ENCODE results near the gene COMMD4.
A peak's percentile ranks its signal among the peaks of the same experiment; 100 is the strongest.
"Not testable (repeated sequence)": the region's sequence is repeated elsewhere in the genome, so short reads cannot be mapped to it uniquely, and the experiment has no call there.

Gene COMMD4
- 16.9 to 57.4 (median 37.6) reads per million in 18 experiments for total RNA-seq

DNA sequence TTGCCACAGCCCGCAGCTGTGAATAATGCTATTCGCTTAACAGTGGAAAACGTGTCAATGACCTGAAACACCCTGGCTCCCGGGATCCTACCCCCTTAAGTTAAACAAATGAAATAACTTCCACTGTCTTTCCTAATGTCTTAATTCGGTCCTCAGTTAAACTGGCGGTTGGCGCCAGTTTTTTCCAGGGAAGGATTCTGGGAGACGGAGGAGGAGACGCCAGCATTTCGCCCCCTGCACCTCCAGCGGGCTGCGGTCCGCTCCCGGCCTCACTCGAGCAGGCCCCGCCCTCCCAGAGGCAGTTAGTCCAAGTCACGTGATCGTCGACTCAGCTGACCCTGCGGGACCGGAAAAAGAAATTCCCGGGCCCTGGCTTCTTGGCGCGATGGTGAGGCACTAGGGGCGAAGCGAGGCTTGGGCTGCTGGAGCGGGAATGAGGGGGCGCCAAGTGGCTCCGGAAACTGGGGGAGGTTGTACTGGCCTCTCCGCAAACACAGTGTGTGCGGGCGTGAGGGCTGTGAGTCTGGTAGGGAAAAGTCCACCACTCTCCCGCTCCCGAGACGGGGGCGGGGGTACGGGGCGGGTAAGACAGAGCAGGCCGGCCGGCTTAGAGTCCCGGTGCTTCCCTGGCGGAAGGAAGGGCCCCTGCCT, at the start of gene COMMD4:
Gene COMMD4, plus strand, starts transcription at position 359 of the 651 bp plus-strand sequence. Its CDS starts 27 bp downstream, at position 386.
- DNase-seq = peak; percentile 76 to 89

DNA sequence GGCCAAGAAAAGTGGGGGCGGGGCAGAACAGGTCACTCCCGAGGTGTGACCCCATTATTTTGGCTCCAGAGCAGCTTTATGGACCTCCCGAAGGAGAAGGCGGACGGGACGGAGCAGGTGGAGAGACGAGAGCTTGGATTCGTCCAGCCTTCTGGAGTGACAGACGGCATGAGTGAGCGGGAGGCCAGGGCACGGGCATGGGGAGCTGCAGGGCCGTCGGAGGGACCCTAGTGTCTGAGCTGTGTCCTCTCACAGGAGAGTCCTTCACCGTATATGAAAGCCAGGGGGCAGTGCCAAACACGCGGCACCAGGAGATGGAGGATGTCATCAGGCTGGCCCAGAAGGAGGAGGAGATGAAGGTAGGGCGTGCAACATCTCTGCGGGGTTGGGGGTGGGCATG, 42.2 kb upstream of the COMMD4 start:
- DNase-seq = not testable (repeated sequence)

DNA sequence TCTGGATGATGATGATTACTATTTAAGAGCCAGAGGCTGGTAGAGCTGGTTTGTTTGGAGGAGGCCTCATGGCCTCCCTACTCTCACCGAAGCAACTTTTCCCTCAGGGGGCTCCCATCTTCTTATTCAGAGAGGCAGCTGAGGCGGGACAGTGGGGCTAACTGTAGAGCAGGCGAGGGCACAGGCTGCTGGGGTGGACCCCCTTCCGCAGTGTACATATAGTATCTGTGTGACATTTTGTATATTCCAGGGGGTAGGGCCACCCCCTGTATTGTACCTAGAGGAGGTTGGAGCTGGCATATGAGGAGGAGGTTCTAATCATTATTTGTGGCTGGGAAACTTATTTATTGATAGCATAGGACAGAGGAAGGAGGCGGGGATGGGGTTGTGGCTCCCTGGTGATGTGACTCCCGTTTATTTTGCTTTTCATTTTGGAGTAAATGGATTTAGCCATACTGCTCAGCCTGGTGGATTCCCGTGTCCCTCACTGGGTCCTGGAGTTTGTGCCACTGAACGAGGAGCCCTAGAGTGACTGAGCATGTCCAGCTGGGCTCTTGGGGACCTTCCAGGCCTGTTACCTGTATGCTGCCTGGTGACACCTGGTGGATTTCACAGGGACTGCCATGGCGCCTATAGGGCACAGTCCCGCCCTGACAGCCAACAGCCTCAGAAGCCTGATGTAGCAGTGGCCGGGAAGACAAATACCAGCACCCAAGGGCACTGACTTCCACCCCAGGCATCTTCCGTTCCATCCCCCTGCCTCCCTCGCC, 37.1 kb upstream of the COMMD4 start:
- DNase-seq = not testable (repeated sequence)

DNA sequence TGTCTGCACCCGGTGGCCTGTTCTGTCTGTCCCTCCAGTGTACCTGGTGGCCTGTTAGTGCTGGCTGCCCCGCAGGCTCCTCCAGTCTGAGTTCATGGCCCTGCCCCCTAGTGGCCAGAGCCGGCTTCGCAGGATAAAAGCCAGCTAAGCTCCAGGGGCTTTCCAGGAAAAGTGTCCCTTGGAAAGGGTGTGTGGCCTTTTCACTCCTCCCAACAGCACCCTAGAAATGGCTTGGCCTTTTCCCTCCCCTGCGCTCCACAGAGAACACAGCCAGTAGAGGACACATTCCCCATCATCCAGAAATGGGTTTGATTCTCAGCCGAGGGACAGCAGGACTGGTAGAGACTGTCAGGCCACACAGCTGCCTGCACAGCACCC, 36.6 kb upstream of the COMMD4 start:
- DNase-seq = not testable (repeated sequence)

DNA sequence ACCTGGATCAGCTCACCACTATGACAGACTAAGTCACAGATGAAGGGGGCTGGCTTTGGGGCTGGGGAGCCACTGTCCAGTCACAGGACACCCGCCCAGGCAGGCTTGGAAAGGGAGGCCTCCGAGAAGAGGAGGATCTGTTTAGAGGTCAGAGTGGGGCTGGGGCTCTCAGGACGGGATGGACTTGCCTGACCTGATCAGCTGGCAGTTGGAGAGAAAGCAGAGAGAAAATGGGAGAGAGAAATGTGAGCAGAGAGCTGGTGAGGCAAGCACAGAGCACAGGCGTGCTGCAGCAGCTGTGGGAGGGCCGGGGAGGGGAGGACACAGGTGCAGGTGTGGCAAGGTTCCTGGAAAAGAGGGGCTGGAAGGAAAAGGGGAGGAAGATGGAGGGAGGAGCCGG, 35.8 kb upstream of the COMMD4 start:
- DNase-seq = not testable (repeated sequence)

DNA sequence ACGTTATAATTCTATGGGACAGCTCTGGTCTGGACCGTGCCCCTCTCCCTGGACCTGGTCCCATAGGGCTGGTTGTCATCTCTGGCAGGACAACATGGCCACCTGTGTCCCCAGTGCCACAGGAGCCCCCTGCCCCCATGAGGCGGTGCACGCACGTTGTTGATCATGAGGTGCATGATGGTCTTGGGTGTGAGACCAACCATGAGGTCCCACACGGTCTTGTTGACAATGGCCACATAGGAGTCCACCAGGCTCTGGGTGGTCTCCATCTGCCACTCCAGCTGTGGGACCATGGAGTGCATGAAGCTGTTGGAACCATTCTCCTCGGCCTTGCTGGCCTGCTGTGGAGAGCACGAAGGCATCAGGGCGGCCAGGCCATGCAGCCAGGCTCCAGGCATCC, 33.5 kb upstream of the COMMD4 start:
- DNase-seq = no peak

DNA sequence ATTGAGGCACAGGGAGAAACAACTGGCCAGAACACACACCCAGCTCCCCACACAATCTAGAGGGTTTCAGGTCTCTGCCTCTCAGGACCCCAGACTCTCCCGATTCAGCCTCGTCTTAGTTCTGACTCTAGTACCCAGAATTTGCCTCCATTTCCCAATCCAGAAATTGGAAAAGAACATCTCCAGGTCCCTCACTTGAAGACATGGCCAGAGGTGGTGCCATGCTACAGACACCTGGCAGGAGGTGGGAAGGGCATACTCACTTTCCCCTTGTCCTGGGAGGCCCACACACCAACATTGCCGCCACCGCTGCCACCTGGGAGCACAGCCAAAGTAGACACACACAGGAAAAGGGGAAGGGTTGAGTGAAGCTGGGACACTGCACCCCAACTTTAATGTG, 33.1 kb upstream of the COMMD4 start:
- DNase-seq = not testable (repeated sequence)

DNA sequence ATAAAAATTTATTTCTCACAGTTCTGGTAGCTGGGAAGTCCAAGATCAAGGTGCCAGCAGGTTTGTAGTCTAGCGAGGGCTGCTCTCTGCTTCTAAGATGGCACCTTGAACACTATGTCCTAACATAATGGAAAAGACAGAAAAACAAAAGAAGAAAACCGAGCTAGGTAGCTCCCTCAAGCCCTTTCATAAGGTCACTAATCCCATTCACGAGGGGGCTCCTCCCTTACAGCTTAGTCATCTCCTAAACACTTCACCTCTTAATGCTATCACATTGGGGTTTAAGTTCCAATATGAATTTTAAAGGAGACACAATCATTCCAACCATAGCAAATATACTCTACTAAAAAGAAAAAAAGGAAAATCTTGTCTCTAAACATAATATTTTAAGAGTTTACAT, 29.7 kb upstream of the COMMD4 start:
- no peak for DNase-seq

DNA sequence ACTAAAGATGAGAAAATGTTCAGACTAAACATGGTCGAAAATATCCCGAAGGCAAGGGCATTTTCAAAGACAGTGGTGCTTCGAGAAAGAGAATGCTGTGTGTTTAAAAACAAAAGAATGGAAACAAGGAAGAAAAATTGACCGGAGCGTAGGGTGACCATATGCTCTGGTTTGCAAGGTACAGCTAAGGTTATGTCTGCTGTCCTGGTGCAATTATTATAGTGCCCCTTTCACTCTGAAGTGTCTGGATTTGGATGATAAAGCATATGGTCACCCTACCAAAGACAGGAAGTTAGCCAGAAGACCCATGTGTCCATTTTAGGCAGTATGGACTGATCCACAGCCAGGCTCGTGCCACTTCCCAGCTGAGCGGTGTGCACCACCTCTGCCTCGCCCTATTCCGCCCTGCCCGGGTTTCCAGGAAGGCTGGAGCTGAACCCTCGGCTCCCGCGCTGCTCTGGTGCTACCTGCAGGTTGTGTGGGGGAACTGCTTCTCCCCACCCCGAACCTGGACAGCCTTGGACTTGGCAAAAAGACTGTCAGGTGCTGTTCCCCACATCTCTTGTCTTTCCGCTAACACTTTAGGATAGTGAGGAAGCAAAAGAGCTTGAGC, 28.0 kb upstream of the COMMD4 start:
- DNase-seq = peak; percentile 7 to 15

DNA sequence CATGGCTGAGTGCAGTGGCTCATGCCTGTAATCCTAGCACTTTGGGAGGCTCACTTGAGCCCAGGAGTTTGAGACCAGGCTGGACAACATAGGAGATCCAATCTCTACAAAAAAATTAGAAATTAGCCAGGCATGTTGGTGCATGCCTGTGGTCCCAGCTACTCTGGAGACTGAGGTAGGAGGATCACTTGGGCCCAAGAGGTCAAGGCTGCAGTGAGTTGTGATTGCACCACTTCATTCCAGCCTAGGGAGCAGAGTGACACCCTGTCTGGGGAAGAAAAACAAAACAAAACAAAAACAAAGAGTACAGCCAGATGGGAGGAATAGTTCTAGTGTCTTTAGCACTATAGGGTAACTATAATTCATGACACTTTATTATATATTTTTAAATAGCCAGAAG, 26.2 kb upstream of the COMMD4 start:
- DNase-seq = no peak

DNA sequence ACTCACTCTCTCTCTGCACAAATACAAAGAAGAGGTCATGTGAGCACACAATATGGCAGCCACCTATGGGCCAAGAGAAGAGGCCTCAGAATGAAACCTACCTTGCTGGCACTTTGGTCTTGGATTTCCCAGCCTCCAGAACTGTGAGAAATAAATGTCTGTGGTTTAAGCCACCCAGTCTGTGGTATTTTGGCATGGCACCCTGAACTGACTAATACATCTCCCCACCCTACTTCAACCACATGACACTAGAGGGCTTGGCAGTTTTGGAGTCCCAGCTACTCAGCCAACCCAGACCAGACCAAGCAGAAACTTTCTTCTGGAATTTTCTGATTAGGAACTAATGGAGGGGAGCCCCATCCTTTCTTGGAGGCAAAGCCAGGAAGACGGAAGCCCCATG, 23.3 kb upstream of the COMMD4 start:
- DNase-seq = not testable (repeated sequence)

DNA sequence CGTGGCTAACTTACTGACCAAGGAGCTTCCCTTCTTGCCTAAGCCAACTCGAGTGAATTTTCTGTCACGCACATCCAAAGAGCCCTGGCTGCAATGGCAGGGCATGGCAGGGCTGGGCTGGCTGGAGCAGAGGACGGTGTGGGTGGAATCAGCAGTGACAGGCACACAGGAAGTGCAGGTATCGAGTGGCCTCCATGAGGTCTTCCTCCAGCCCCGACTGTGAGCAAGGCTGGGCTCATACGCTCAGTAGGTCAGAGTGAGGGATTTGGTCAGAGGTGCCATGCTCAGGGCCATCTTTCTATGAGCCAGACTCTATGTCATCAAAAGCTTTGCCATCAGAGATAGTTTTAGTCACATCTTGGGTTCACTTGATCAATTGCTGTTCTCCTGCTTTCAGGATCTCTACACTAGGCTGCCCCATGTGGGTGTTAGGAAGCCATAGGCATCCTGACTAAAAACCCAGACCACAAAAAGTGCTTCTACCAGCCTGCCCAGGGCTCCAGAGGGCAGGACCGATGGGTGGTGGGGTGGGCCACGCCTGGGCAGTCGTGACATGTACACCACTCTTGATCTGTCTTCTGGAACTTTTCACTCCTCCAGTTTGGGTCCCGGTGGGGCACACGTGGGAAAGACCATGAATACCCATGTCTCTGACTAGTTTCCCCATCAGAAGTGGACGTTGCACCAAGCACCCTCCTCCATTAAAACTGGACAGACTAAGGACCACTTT, 22.6 kb upstream of the COMMD4 start:
- no peak for DNase-seq

DNA sequence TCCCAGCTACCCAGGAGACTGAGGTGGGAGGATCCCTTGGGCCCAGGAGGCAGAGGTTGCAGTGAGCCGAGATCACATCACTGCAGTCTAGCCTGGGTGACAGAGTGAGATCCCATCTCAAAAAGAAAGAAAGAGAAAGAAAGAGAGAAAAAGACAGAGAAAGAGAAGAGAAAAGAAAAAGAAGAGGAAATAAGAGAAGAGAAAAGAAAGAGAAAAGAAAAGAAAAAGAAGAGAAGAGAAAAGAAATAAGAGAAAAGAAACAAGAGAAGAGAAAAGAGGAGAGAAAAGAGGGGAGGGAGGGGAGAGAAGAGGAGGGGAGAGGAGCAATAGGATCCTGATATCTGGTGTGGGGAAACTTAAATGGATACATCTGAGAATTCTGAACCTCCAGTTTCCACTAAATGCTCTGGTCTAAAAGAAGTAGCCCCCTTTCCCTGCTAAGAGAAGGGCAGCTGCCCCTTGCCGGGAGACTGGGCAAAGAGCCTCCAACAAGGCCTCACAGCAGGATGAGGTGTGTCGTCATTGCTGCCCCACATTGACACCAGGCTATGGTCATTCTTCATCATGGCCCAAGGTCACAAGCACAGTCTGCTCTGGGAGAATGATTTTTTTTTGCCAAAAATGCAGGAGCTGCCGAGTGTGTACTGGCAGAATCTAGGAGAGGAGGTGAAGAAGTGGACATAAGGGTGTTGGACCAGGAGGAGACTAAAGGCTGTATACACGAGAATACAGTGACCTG, 21.1 kb upstream of the COMMD4 start:
- no peak for DNase-seq

DNA sequence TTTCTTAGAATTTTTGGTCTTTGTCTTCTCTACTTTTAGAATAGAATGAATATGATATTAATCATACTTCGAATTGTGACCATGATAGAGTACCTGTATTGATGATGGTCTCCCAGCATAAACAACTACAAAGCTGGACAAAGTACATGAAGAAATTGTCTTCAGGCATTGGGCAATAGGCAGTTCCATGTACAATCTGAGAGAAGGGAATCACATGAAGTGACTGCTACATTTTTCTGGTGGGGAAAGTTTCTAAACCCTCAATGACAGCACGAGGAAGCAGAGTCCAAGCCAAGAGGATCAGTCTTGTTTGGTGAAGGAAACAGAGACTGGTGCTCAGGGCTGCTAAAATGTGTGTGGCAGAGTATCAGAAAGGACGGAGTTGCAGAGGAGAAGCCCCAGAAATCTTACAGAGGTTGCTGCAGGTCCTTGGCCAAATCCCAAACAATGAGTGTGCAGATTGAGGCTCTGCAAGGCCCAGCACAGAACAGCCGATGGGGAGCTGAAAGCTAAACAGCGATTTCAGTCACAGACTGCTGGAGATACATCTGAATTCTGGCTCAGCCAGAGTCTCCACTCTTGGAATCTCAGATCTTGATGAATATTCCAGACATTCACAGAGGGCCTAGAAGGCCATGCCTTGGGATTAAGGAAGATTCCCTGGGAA, 16.5 kb upstream of the COMMD4 start:
- DNase-seq = peak; percentile 54 to 60

DNA sequence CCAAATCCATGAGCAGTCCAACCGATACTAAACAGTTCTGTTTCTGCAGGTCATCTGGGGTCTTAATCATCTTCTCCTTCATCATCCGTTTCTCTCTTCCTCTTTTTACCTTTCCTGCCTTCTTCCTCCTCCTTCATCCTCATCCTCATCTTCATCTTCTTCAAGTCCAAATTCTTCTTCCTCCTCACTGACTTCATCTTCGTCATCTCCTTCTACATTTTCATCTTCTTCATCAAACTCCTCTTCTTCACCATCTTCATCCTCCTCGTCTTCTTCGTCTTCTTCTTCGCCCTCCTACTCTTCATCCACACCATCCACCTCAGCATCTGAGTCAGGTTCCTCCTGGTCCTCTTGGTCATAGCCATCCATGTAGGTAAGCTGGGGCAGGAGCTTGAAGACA, 14.2 kb upstream of the COMMD4 start:
- DNase-seq = no peak

DNA sequence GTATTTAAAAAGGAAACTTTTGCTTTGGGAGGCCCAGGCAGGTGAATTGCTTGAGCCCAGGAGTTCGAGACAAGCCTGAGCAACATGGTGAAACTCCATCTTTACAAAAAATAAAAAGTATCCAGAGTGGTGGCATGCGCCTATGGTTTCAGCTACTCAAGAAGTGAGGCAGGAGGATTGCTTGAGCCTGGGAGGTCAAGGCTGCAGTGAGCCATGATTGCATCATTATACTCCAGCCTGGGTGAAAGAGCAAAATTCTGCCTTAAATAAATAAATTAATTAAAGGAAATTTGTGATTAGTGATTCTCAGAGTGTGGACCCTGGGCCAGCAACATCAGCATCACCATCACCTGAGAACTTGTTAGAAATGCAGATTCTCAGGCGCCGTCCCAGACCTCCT, 9.9 kb upstream of the COMMD4 start:
- DNase-seq = no peak

DNA sequence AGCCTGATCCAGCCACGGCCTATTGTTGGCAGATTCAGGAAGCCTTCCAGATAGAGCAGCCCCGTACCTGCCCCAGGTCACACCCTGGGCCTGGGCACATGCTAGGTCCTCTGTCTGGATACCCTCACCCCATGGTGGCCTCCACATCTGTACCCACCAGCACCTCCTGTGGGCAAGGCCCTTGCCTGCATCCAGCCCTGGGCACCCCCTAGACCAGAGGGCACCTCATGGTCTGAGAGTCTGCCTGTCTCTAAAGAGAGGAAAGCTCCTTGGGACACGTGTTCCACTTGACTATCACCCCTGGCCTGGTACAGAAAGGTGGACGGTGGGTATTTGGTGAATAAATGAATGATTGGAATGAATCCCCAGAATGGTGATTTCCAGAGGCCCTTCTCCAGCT, 8.9 kb upstream of the COMMD4 start:
- no peak for DNase-seq

DNA sequence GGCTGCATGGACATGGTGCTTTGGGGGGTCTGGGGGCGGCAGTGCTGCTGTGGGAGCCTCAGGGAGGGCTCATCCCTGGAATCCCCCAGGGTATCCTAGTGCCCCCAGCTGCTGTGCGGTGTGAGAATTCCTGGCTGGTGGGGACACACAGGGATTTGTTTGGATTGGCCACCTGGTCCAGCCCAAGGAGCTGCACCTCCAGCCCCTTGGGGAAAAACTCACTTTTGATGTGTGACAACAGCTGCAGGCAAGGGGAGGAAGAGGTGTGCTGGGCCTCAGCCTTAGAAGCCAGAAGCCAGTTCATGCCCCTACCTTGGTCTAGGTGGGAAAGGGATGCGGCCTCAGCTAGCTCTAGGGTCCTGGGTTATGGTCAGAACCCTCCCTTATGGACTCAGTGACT, 8.4 kb upstream of the COMMD4 start:
- no peak for DNase-seq

DNA sequence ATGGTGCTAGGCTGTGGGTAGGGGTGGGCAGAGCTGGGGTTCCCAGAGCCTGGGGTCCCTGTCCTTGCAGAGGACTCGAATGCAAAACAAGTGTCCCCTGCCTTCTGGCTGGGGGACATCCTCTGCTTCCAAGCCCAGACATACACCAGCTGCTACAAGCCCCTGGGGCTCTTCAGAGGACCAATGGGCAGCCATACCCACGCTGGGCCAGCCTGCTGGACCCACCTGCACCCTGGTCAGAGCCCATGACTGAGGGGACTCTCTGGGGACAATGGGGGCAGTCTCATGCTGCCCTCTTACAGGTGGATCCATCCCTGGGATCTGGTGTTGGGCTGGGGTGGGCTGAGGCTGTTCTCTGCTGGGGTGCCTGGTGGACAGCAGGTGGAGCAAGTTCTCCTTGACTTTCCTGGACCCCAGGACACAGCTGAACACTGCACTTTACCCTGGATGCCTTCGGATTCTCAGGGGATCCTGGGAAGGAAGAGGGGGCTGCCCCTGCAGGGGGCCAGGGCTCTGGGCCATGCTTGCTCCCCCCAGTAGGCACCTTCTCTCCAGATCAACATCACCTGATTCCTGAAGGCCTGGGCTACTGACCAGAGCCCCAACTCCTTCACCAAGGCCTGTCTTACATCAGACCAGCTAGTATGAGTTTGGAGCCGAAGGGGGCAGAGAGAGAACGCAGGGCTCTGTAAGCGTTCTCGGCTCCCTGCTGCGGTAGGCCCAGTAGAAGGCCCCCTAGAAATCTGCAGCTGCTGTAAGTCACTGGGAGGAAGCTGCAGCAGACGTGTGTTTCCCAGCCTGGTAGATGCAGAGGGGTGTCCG, 7.2 kb upstream of the COMMD4 start:
- DNase-seq = no peak

DNA sequence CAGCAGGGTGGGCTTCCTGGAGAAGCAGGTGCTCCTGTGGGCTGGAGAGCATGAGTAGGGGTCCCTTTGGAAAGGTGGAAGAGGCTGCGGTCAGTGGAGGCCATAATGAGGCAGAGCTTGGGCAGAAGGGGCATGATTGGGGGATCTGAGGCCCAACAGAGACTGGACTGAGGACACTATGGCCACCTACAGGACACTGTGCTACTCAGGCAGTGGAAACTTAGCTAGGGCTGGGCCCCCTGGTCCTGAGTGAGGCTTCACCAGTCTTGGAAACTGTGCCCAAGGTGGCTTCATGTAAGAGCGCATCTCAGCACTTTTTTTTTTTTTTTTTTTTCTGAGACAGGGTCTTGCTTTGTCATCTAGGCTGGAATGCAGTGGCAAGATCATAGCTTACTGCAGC, 6.3 kb upstream of the COMMD4 start:
- no peak for DNase-seq

DNA sequence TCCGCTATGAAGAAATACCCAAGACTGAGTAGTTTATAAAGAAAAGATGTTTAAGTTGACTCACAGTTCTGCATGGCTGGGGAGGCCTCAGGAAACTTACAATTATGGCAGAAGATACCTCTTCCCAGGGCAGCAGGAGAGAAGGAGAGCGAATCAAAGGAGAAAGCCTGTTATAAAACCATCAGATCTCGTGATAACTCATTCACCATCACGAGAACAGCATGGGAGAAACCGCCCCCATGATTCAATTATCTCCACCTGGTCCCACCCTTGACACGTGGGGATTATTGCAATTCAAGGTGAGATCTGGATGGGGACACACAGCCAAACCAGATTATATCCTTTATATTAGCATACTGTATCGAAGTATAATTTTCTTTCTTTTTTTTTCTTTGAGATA, 3.8 kb upstream of the COMMD4 start:
- DNase-seq = not testable (repeated sequence)

Data from inflammatory macrophage (primary cell).